GM13977 (cell line): ENCODE results near the gene STX5.

Source experiments
- DNase-seq: peaks from one replicate; pipeline ENCODE4 v3.0.0; 2012; ENCODE audit warnings: low spot score
- CTCF ChIP-seq: IDR thresholded peaks from 2 replicates; pipeline ENCODE4 v1.5.1; 2012; ENCODE audit warnings: mild to moderate bottlenecking, control low read depth; ENCODE audit not compliant: insufficient read depth; ENCODE audit errors: extremely low read depth, missing control alignments
- in situ Hi-C: fragments of 300-500 bp; cut with MboI; formaldehyde crosslinking; loops from one replicate; pipeline ENCODE4 v1.12.0; 2022; ENCODE audit warnings: low sequenced_read_pairs, low pct_unique_long_range_greater_than_20kb, mixed read lengths, inconsistent platforms; ENCODE audit not compliant: unreplicated experiment

STX5 gene

GRCh38 chr11:62831520-62832335 lies at the start of gene STX5:
STX5 (minus strand) TSS chr11:62832051; CDS start chr11:62831243, 808 bp downstream.
- TF ChIP-seq CTCF: no peak
- DNase-seq: peak; percentile 97
- in situ Hi-C loops: no loop called here

GRCh38 chr11:62880803-62881578 lies 49.1 kb upstream of the STX5 start, which contains the start of gene SLC3A2:
SLC3A2 (plus strand) TSS chr11:62880896; CDS start chr11:62881024, 128 bp downstream.
- in situ Hi-C loops: no loop called here
- peak; percentile 88 for DNase-seq
- peak; percentile 95 for TF ChIP-seq CTCF

GRCh38 chr11:62880231-62880802 lies 48.5 kb upstream of the STX5 start:
- peak; percentile 67 for DNase-seq
- no peak for TF ChIP-seq CTCF
- in situ Hi-C loops: no loop called here

- no peak for DNase-seq
- in situ Hi-C loops: no loop called here
Measured at GRCh38 chr11:62879235-62879978, 47.6 kb upstream of the STX5 start.

GRCh38 chr11:62876712-62877111 lies 44.9 kb upstream of the STX5 start:
- no peak for TF ChIP-seq CTCF
- in situ Hi-C loops: no loop called here
- no peak for DNase-seq

More at GRCh38 chr11:62879235-62879978, 47.6 kb upstream of the STX5 start:
- TF ChIP-seq CTCF: no peak
